Limb (tissue), 2 donors: ENCODE results near the gene SPECC1L.
"Not testable (repeated sequence)": the region's sequence is repeated elsewhere in the genome, so short reads cannot be mapped to it uniquely, and the experiment has no call there.

ENCODE experiments used
- DNase-seq, 2 donors: peaks; one replicate each; pipeline ENCODE4 v3.0.0-alpha.2; 2016; ENCODE audit errors: extremely low spot score in 2 of 2

Gene SPECC1L, protein sequence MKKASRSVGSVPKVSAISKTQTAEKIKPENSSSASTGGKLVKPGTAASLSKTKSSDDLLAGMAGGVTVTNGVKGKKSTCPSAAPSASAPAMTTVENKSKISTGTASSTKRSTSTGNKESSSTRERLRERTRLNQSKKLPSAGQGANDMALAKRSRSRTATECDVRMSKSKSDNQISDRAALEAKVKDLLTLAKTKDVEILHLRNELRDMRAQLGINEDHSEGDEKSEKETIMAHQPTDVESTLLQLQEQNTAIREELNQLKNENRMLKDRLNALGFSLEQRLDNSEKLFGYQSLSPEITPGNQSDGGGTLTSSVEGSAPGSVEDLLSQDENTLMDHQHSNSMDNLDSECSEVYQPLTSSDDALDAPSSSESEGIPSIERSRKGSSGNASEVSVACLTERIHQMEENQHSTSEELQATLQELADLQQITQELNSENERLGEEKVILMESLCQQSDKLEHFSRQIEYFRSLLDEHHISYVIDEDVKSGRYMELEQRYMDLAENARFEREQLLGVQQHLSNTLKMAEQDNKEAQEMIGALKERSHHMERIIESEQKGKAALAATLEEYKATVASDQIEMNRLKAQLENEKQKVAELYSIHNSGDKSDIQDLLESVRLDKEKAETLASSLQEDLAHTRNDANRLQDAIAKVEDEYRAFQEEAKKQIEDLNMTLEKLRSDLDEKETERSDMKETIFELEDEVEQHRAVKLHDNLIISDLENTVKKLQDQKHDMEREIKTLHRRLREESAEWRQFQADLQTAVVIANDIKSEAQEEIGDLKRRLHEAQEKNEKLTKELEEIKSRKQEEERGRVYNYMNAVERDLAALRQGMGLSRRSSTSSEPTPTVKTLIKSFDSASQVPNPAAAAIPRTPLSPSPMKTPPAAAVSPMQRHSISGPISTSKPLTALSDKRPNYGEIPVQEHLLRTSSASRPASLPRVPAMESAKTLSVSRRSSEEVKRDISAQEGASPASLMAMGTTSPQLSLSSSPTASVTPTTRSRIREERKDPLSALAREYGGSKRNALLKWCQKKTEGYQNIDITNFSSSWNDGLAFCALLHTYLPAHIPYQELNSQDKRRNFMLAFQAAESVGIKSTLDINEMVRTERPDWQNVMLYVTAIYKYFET

DNA sequence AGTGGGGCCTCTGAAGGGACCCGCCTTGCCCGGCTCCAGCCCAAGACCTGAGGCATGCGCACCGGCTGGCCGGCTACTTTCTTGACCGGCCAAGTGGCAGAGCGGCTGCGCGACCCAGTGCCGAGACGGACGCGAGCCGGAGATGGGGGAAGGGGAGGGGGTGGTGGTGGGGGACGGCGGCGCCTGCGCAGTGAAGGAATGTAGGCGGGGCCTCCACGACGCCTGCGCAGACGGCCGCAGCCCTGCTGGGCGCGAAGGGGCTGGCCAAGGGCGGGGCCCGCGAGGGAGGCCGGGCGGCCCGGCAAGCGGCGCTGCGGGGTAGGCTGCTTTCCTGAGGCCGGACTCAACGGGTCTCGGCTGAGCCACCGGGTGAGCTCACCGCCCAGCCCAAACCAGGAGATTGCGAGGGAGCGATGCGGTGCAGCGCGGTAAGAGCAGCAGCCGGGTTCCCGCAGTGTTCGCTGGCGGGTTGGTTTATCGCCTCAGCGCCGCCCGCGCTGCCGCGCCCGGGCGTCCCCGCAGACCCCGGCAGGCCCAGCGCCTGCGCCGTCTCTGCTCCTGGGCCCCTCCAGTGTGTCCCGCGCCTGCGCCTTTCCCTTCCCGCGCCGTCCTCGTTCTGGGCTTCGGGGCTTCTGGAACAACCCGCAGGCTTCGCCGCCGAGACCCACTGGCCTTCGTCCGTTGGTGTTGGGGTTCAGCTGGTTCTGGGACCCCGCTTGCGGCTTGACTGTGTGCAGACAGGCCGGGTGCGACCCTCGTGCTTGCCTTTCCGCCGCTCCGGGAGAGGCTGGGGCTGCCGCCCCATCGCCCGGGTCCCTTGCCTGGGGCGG is at the start of gene SPECC1L:
TSS of gene SPECC1L (plus strand) at position 276 of the 830 bp plus-strand sequence. CDS start 31,401 bp downstream, outside the sequence.
- peak; percentile 96 to 98 for DNase-seq

DNA sequence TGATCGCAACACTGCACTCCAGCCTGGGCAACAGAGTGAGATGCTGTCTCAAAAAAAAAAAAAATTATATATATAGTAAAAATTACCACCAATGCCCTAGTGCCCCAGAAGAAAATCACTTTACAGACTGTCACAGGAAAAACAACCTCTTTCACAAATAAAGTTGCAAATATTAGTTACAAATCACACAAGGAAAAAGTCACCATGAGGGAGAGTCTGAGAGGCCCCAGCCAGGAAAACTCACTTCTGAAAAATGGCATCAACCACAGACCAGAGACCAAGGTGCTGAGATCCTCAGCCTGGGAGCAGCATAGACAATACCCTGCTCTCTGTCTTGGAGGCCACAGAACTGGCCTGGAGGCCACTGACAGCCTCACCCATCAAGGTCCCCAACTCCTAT is 46.2 kb upstream of the SPECC1L start:
- DNase-seq = no peak

- no peak for DNase-seq
Observed at GRCh38 chr22:24225044-24225601, 45.5 kb upstream of the SPECC1L start.

DNA sequence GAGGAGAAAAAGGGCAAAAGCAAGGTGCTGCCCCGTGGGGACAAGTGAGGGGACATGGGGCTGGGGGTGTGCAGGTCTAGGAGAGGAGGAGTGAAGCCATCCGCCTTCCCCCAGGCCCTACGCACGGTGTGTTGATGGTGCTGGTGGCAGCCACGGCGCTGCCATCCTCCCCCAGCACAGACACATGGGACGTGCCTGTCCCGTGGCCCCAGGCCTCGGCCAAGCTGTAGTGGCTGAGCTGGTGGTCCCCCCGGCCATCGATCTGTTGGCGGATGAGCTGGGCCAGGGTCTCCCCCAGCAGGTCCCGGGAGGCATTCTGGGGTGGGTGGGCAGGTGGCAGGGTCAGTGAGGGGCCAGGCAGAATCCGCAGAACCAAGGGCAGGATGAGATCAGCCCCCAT is 44.7 kb upstream of the SPECC1L start:
- DNase-seq = no peak

GRCh38 chr22:24230911-24231656 is 39.5 kb upstream of the SPECC1L start:
- peak in 1 of 2 donors; percentile 40 for DNase-seq

- no peak for DNase-seq
Observed at GRCh38 chr22:24231706-24232105, 38.9 kb upstream of the SPECC1L start.

DNA sequence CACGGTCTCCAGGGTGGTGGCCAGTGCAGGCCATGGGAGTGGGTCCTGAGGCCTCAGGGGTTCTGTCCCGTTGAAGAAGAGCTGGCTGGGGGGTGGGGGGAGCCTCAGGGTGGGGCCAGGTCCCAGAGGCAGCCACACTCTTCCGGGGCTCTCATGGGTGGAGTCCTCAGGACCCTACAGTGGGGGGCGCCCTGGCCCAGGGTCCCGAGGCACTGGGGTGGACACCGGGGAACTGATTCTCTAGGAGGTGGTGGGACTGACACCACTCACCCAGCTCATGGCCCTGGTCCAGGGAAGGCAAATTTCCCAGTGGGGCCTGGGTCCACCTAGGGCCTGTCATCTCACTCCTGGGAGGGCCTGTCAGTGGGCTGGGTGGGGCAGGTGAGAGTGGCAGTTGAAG is 38.5 kb upstream of the SPECC1L start:
- DNase-seq = no peak

DNA sequence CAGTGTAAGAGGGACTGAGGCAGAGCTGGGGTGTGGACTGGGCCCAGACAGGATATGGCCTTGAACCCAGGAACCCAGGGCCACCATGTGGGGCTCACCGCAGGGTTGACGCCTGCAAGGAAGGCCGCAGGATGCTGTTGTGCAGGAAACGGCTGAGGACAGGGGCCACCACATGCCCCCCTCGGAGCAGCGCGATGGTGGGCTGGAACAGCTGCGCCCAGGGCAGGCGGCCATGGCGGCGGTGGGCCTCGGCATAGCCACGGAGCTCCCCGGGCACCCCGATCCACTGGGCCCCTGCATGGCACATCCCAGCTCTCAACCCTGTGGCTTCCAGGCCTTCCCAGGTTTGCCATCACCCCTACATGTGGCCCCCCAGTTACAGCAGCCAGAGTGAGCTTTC is 37.9 kb upstream of the SPECC1L start:
- DNase-seq = no peak

GRCh38 chr22:24233235-24233634 is 37.4 kb upstream of the SPECC1L start:
- DNase-seq = no peak

GRCh38 chr22:24233816-24234215 is 36.8 kb upstream of the SPECC1L start:
- no peak for DNase-seq

DNA sequence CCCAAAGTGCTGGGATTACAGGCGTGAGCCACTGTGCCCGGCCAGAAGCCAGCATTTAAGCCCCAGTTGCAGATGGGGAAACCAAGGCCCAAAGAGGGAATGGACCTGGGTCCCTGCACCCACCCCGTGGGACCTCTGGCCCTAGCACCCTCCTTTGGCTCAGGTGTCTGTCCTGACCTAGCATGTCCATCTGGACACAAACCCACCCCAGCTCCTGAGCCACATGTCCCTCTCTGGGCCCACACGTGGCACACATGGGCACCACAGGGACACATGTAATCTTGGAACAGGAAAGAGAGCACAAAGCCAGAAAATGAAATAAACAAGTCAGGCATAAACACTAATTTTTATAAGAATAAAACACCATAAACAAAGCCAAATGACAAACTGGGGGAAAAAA is 35.3 kb upstream of the SPECC1L start:
- DNase-seq = no peak

DNA sequence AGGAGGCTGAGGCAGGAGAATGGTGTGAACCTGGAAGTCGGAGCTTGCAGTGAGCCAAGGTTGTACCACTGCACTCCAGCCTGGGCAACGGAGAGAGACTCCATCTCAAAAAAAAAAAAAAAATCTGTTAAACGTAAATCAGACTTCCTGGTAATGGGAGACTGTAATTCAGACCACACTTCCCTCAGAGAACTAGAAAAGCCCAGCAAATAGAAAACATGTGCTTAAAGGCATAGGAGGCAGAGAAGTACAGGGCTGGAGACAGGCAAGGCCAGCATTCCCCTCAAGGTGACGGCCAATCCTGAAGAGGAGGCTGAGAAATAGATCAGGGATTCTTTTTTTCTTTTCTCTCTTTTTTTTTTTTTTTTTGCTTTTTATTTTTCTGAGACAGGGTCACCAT is 34.0 kb upstream of the SPECC1L start:
- DNase-seq = no peak

- not testable (repeated sequence) for DNase-seq
Observed at GRCh38 chr22:24238101-24238694, 32.4 kb upstream of the SPECC1L start.

DNA sequence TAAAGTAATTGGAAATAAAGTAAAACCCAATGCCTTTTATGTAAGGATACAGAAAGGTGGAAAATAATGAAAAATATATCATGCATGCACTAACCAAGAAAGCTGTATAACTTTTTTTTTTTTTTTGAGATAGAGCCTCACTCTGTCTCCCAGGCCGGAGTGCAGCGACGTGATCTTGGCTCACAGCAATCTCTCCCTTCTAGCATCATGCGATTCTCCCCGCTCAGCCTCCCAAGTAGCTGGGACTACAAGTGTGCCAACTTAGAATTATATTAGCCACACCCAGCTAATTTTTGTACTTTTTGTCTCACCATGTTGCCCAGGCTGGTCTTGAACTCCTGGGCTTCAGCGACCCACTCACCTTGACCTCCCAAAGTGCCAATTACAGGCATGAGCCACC is 30.2 kb upstream of the SPECC1L start:
- no peak for DNase-seq

DNA sequence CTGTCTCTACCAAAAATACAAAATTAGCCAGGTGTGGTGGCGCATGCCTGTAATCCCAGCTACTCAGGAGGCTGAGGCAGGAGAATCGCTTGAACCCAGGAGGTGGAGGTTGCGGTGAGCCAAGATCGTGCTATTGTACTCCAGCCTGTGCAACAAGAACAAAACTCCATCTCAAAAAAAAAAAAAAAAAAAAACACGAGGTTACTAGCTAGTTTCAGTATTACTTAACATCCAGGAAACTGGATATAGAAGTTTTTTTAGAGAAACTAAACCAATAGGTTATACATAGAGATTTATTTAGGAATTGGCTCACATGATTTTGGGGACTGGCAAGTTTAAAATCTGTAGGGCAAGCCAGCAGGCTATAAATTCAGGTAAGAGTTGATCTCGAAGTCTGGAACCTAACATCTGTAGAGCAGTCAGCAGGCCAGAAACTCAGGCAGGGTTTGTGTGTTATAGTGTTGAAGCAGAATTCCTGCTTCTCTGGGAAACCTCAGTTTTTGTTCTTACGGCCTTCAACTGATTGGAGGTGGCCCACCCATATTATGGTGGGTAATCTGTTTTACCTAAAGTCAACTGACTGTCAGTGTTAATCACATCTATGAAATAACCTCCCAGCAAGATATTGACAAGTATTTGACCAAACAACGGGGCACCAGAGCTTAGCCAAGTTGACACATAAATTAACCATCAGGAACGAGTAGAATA is 29.5 kb upstream of the SPECC1L start:
- not testable (repeated sequence) for DNase-seq

DNA sequence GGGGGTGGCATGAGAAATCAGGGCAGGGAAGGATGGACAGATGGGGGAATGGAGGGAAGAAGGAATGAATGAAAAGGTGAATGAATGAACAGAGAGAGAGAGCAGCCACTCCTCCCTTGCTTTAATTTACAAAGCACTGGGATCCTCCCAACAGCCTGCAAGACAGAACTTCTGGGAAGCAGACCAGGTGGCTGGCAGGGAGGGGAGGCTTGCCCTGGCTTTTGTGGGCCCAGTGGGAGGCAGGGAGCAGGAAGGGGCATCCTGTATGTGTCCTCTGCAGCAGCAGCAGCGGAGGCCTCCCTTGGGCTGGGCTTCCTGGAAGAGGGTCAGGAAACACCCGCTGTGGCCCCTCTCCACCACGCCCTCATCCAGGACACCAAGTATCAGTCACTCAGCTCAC is 27.2 kb upstream of the SPECC1L start:
- peak in 1 of 2 donors; percentile 44 for DNase-seq

DNA sequence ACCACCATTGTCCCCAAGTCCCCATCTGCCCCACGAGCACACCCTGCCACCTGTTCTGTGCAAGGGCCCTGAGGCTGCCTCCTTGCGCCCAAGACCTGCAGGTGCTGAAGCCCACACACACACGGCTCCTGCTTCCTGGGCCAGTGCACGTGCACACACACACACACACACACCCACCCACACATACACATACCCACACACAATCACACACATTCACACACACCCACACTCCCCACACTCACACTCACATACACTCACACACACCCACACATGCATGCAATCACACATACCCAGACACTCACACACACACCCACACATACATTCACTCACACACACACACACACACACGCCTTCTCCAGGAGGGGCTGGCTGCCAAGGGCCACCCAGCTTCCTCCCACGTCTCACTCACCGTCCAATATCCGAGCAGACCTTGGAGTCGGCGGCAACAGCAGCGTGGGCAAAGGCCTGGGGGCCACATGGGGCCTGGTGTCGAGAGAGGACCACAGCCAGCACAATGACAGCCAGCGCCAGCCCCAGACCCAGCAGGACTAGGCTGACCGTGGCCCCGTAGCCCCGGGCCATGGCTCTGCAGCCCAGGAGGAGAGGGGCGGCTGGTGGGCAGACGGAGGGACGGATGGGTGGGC is 26.4 kb upstream of the SPECC1L start:
- DNase-seq = peak in 1 of 2 donors; percentile 62

GRCh38 chr22:24245030-24245431 is 25.6 kb upstream of the SPECC1L start, which contains the start of gene GGT5:
Gene GGT5, minus strand, starts transcription at chr22:24245082. Its CDS starts 357 bp downstream, at chr22:24244725.
- peak in 1 of 2 donors; percentile 35 for DNase-seq
